MG63 (cell line): ENCODE measurements around the gene RAB3D. TPM values are rescaled to one million over a fixed set of nuclear protein-coding genes. Genes with fewer than 3 reads are reported as not detected.

Experiments
- DNase-seq: peaks from one replicate; pipeline ENCODE4 v3.0.0-alpha.2; 2020
- H3K27me3 ChIP-seq: fragments of 250-450 bp; sonication (Bioruptor Pico); 2 replicates; pipeline ENCODE4 v1.5.1; 2020; ENCODE audit warnings: mild to moderate bottlenecking, moderate library complexity
- H3K36me3 ChIP-seq: fragments of 250-450 bp; sonication (Bioruptor Pico); 2 replicates; pipeline ENCODE4 v1.5.1; 2020; ENCODE audit warnings: mild to moderate bottlenecking, moderate library complexity
- H3K4me3 ChIP-seq: fragments of 250-450 bp; sonication (Bioruptor Pico); 2 replicates; pipeline ENCODE4 v1.5.1; 2020; ENCODE audit warnings: mild to moderate bottlenecking, moderate library complexity
- H3K9me3 ChIP-seq: fragments of 250-450 bp; sonication (Bioruptor Pico); 2 replicates; pipeline ENCODE4 v1.5.1; 2020; ENCODE audit warnings: mild to moderate bottlenecking, moderate library complexity
- total RNA-seq: library from RNA; depleted of rRNA; stranded (reverse); fragments of >200 nt; shearing (Covaris generic); gene quantifications from 2 replicates; pipeline ENCODE4 v1.2.3, GENCODE V29; 2014; ENCODE audit warnings: low replicate concordance

Gene RAB3D
- total RNA-seq, 1 experiment from 2014 or later: 2.3 TPM

- H3K4me3 ChIP-seq: peak overlapping the region; percentile 70
- DNase-seq: no peak
- peaks cover 6% of the 10 kb centered on the region for H3K36me3 ChIP-seq
- H3K9me3 ChIP-seq: no peaks in the 10 kb centered on the region
- H3K27me3 ChIP-seq: no peaks in the 10 kb centered on the region
These were observed 34.5 kb upstream of the RAB3D start for GRCh38 chr19:11373885-11374432.

DNA sequence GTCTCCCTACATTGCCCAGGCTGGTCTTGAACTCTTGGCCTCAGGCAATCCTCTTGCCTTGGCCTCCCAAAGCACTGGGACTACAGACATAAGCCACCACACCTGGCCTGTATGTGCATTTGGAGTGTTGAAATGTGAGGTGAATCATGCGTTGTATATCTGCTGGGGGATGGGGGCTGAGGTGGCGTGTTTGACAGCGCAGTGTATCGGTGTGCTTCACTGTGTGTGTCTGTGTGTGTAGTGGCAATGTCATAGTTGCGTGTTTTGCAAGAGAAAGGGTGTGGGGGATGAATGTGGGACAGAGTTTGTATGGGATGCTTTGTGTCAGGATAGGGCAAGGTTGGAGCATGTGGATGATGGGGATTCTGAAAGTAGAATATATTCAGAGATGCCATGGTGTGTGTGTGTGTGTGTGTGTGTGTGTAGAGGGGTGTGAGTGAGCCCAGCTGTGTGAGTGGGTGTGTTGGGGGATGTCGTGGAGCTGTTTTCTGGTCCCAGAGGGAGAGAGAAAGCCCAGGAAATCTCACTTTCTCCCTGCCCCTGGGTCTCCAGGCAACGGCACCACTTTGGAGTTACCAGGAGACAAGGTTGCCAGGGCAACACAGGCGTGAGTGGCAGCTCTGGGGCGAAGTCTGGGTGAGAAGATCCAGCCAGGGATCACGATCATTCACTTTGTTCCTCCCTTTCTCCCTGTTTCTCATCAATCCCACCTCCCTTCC, 33.9 kb upstream of the RAB3D start:
- DNase-seq: peak; percentile 44
- H3K9me3 ChIP-seq: no peaks in the 10 kb centered on the region

GRCh38 chr19:11370744-11371143, 31.3 kb upstream of the RAB3D start:
- Histone ChIP-seq H3K36me3 (peaks cover 12% of the 10 kb centered on the region), H3K27me3 (no peaks in the 10 kb centered on the region), H3K9me3 (no peaks in the 10 kb centered on the region), H3K4me3 (no peak overlapping the region)
- DNase-seq: no peak

More for the DNA sequence above, 33.9 kb upstream of the RAB3D start:
- no peaks in the 10 kb centered on the region for H3K27me3 ChIP-seq
- H3K36me3 ChIP-seq: peaks cover 5% of the 10 kb centered on the region
- H3K4me3 ChIP-seq: no peak overlapping the region; the same call in 1 of the 2 replicates

DNA sequence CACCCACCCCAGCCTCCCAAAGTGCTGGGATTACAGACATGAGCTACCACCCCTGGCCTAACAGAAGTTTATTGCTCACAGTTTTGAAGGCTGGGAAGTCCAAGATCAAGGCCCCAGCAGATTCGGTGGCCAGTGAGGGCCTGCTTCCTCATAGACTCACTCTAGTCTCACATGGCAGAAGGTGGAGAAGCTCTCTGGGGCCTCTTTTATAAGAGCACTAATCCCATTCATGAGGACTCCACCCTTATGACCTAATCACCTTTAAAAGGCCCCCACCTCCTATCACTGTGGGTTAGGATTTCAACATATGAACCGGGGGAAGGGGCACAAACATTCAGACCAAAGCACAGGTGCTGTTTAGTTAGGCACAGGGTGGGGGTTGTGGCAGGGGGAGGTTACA, 28.1 kb upstream of the RAB3D start:
- Histone ChIP-seq H3K27me3 (no peaks in the 10 kb centered on the region), H3K36me3 (peaks cover 24% of the 10 kb centered on the region), H3K9me3 (no peaks in the 10 kb centered on the region), H3K4me3 (no peak overlapping the region)
- DNase-seq: no peak

DNA sequence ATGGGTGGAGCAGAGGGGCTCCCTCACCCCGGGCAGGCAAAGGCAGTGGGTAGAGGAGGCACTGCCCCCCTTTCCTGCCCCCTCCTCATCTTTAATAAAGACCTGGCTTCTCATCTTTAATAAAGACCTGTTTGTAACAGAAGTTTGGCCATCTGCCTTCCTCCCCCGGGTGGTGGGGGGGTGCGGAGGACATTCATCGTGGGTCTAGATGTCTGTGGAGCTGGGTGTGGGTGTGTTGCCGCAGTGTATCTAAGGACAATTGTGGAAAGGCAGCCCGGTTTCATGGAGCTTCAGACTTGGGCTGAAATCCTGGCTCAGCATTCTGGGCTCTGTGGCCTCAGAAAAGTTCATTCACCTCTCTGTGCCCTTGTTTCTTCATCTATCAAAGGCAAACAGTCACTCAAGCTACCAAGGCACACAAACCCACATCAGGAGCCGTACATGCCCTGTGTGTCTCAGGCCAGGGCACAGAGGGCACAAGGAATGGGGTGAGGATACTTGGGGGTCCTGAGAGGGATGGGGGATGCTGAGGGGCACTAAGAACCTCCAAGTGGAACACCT, 26.2 kb upstream of the RAB3D start:
- H3K27me3 ChIP-seq: no peaks in the 10 kb centered on the region
- DNase-seq: no peak

GRCh38 chr19:11364935-11365334, 25.5 kb upstream of the RAB3D start:
- Histone ChIP-seq H3K36me3 (peaks cover 45% of the 10 kb centered on the region), H3K9me3 (no peaks in the 10 kb centered on the region), H3K27me3 (no peaks in the 10 kb centered on the region), H3K4me3 (no peak overlapping the region)
- no peak for DNase-seq

More for the DNA sequence above, 26.2 kb upstream of the RAB3D start:
- H3K36me3 ChIP-seq: peaks cover 42% of the 10 kb centered on the region
- H3K9me3 ChIP-seq: no peaks in the 10 kb centered on the region
- H3K4me3 ChIP-seq: no peak overlapping the region

GRCh38 chr19:11364296-11364904, 24.9 kb upstream of the RAB3D start:
- Histone ChIP-seq H3K36me3 (peaks cover 50% of the 10 kb centered on the region), H3K4me3 (no peak overlapping the region), H3K9me3 (no peaks in the 10 kb centered on the region), H3K27me3 (no peaks in the 10 kb centered on the region)
- DNase-seq: no peak

- no peaks in the 10 kb centered on the region for H3K9me3 ChIP-seq
- H3K36me3 ChIP-seq: peaks cover 50% of the 10 kb centered on the region
- no peak overlapping the region for H3K4me3 ChIP-seq
- no peaks in the 10 kb centered on the region for H3K27me3 ChIP-seq
- no peak for DNase-seq
These were observed 24.4 kb upstream of the RAB3D start for GRCh38 chr19:11363881-11364280.

GRCh38 chr19:11361771-11362731, 22.6 kb upstream of the RAB3D start:
- Histone ChIP-seq H3K36me3 (peaks cover 42% of the 10 kb centered on the region), H3K9me3 (no peaks in the 10 kb centered on the region), H3K4me3 (no peak overlapping the region), H3K27me3 (no peaks in the 10 kb centered on the region)
- no peak for DNase-seq

DNA sequence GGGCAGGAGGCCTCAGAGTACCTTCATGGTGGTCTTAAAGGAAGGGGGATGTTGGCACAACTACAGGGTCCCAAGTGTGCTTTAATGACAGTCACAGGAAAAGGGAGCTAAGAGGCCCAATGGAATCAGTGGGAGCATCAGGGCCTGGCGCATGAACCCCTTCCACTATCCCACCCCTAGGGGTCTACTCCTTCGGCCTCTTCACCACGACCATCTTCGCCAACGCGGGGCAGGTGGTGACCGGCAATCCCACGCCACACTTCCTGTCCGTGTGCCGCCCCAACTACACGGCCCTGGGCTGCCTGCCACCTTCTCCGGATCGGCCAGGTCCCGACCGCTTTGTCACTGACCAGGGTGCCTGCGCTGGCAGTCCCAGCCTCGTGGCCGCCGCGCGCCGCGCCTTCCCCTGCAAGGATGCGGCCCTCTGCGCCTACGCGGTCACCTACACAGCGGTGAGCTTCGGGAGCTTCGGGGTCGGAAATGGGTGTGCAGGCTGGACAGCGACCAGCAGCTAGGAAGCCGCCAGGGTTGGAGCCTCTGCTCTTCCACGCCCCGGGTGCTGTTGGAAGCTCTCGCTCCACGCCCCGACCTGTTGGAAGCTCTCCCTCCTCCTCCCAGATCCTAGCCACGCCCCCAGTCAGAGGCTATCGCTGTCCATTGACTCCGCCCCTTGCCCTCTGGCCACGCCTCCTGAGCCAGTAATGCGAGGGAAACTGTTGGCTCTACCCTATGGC, 21.7 kb upstream of the RAB3D start:
- peaks cover 38% of the 10 kb centered on the region for H3K36me3 ChIP-seq
- no peak for DNase-seq
- no peaks in the 10 kb centered on the region for H3K9me3 ChIP-seq
- H3K27me3 ChIP-seq: no peaks in the 10 kb centered on the region
- no peak overlapping the region for H3K4me3 ChIP-seq

- no peaks in the 10 kb centered on the region for H3K27me3 ChIP-seq
- H3K4me3 ChIP-seq: no peak overlapping the region
- H3K9me3 ChIP-seq: no peaks in the 10 kb centered on the region
- H3K36me3 ChIP-seq: peaks cover 34% of the 10 kb centered on the region
- no peak for DNase-seq
These were observed 20.0 kb upstream of the RAB3D start for GRCh38 chr19:11359421-11359820.

- Histone ChIP-seq H3K9me3 (no peaks in the 10 kb centered on the region), H3K36me3 (peaks cover 19% of the 10 kb centered on the region), H3K4me3 (no peak overlapping the region), H3K27me3 (no peaks in the 10 kb centered on the region)
- DNase-seq: no peak
These were observed 17.5 kb upstream of the RAB3D start for GRCh38 chr19:11356676-11357550.

GRCh38 chr19:11356074-11356397, 16.6 kb upstream of the RAB3D start:
- Histone ChIP-seq H3K9me3 (no peaks in the 10 kb centered on the region), H3K4me3 (peak overlapping the region; percentile 64), H3K27me3 (no peaks in the 10 kb centered on the region), H3K36me3 (peaks cover 12% of the 10 kb centered on the region)
- DNase-seq: no peak

GRCh38 chr19:11355160-11356073, 16.0 kb upstream of the RAB3D start, which contains the start of gene PLPPR2:
Gene PLPPR2 (plus strand): TSS chr19:11355432. CDS start chr19:11357674, 2,242 bp downstream.
- Histone ChIP-seq H3K4me3 (peak within 1 kb of the TSS; percentile 64), H3K36me3 (peaks cover 6% of the 10 kb centered on the region; the same call in 1 of the 2 replicates), H3K27me3 (no peaks in the 10 kb centered on the region), H3K9me3 (no peaks in the 10 kb centered on the region)
- peak; percentile 96 for DNase-seq
